ENCODE results near the gene METTL16.
"Not testable (repeated sequence)": the region's sequence is repeated elsewhere in the genome, so short reads cannot be mapped to it uniquely, and the experiment has no call there.

METTL16 gene

GRCh38 chr17:2503627-2504026, 8.1 kb downstream of the METTL16 start:
- DNase-seq (ENCODE audit: low read depth, low spot score) = no peak

DNA sequence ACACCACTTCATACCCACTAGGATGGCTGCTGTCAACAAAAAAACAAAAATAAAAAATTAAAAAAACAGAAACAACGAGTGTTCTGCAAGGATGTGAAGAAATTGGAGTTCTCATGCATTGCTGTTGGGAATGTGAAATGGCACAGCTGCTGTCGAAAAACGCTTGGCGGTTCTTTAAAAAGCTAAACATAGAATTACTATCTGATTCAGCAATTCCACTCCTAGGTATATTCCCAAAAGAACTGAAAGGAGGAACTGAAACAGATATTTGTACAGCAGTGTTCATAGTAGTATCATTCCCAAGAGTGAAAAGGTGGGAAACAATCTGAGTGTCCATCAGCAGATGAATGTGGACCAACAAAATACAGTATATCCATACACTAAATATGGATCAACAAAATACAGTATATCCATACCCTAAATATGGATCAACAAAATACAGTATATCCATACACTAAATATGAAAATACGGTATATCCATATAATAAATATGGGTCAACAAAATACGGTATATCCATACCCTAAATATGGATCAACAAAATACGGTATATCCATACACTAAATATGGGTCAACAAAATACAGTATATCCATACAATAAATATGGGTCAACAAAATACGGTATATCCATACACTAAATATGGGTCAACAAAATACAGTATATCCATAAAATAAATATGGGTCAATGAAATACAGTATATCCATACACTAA, 8.7 kb downstream of the METTL16 start:
- no peak for DNase-seq (ENCODE audit: low read depth, low spot score)

DNA sequence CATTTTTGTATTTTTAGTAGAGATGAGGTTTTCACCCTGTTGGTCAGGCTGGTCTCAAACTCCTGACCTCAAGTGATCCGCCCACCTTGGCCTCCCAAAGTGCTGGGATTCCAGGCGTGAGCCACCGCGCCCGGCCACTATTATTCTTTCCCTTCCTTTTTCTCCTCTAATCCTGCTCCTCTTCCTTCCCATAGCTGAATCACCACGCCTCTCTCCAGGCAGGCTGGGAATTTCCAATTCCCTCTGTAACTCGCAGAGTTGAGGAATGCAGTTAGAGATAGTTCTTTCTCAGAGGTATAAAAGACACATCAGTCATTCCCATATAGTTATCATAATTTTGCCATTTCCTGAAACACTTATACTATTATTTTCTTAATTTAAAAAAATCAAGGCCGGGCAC, 11.2 kb downstream of the METTL16 start:
- DNase-seq (ENCODE audit: low read depth, low spot score) = no peak

DNA sequence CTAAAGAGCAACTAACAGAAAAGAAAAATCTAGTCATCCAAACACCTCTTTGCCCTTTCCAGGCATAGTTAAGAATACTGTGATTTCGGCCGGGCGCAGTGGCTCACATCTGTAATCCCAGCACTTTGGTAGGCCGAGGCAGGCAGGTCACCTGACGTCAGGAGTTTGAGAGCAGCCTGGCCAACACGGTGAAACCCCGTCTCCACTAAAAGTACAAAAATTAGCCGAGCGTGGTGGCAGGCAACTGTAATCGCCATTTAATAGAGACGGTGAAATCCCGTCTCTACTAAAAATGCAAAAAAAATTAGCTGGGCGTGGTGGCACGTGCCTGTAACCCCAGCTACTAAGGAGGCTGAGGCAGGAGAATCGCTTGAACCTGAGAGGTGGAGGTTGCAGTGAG, 22.4 kb downstream of the METTL16 start:
- DNase-seq (ENCODE audit: low read depth, low spot score) = not testable (repeated sequence)

- DNase-seq (ENCODE audit: low read depth, low spot score) = no peak
Measured at GRCh38 chr17:2487306-2487705, 24.4 kb downstream of the METTL16 start.

DNA sequence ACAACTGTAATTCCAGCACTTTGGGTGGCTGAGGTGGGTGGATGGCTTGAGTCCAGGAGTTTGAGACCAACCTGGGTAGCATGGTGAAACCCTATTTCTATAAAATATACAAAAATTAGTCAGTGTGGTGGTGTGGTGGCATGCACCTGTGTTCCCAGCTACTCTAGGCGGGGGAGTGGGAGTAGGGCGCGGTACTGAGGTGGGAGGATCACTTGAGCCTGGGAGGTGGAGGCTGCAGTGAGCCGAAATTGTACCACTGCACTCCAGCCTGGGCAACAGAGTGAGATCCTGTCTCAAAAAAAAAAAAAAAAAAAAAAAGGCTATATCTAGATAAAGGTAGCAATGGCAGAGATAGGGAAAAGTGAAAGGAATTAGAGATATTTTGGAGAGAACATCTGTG, 25.0 kb downstream of the METTL16 start:
- not testable (repeated sequence) for DNase-seq (ENCODE audit: low read depth, low spot score)

DNA sequence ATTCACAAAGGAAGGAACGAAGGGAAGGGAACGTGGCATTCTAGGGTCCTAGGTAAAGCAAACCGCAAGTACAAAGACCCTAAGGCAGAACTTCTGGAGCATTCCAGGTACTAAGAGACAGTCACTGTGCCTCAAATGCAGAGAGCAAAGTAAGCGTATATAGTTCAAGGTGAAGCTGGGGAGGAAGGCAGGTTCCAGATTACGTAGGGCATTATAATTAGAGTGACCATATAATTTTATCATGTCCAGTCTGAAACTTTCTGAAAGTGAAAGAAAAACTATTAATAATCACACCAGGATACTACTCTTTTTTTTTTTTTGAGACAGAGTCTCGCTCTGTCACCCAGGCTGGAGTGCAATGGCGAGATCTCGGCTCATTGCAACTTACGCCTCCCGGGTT, 25.7 kb downstream of the METTL16 start:
- DNase-seq (ENCODE audit: low read depth, low spot score) = no peak

- DNase-seq (ENCODE audit: low read depth, low spot score) = no peak
Measured at GRCh38 chr17:2485543-2485942, 26.1 kb downstream of the METTL16 start.

DNA sequence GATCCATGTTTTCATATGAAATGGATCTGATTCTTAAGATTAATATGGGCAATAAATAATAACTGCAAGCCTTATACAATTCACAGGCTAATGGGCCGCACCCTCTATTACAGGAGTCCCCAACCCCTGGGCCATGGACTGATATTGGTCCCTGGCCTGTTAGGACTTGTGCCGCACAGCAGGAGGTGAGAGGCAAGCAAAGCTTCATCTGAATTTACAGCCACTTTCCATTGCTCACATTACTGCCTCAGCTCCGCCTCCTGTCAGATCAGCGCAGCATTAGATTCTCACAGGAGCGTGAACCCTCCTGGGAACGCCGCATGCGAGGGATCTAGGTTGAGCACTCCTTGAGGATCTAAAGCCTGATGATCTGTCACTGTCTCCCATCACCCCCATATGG, 26.8 kb downstream of the METTL16 start:
- no peak for DNase-seq (ENCODE audit: low read depth, low spot score)

- no peak for DNase-seq (ENCODE audit: low read depth, low spot score)
Measured at GRCh38 chr17:2483084-2483483, 28.6 kb downstream of the METTL16 start.

GRCh38 chr17:2482218-2482617, 29.5 kb downstream of the METTL16 start:
- no peak for DNase-seq (ENCODE audit: low read depth, low spot score)

DNA sequence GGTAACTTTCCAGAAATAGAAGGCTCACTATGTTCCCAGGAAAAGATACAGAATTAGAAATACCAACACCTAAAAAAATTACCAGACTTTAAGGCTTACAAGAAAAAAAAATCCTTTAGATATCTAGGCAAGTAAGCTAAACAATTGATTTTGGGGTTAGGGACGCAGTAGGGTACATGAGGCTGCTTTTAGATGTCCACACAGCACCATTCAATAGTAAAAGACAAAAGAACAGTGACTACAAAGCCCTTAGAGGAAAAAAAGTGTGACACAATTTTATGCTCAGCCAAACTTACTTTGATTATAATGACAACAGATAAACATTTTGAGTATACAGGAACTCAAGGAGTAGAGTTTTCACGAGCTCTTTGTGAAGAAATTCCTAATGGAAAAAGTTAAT, 29.9 kb downstream of the METTL16 start:
- DNase-seq (ENCODE audit: low read depth, low spot score) = no peak

DNA sequence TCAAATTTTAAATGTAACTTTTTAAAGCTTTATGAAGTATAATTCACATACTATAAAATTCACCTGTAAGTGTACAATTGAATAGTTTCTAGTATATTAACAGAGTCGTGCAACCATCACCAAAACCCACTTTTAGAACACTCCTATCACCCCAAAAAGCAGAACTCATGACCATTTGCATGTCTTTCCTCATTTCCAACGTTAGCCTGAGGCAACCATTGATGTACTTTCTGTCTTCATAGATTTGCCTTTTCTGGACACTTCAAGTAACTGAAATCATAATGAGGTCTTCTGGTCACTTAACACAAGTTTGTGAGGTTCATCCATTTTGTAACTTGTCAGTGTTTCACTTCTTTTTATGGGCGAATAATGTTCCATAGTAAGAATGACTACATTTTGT, 33.2 kb downstream of the METTL16 start:
- DNase-seq (ENCODE audit: low read depth, low spot score) = no peak

DNA sequence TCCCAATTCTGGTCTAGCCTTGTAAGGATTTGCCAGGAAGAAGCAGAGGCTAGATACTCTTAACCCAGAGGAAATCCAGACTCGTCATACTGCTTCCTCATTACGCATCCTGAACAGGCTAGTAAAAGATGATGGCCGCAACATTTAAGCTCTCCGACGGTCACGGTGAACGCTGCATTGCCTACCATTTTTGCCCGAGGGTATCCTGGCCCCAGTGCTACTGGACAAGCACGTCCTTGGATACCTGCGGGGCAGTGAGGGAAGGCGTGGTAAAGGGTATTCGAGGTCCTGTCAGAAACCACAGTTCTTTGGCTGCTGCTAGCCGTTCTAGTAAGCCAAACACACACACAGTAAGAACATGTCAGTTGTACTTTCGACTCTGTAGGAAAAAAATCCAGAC, 36.6 kb downstream of the METTL16 start:
- DNase-seq (ENCODE audit: low read depth, low spot score) = no peak

DNA sequence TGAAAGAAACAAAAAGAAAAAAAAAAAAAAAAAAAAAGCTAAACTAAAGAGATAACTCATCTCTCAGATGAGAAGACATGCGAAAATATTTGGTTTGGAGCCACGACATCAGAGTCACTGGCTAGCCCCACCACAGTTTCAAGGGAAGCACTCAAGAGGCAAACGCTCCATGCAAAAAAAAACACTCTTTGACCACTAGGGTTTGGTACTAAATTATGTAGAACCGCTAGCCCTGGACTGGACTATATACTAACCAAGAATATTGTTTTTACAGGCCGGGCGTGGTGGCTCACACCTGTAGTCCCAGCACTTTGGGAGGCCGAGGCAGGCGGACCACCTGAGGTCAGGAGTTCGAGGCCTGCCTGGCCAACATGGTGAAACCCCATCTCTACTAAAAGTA, 37.3 kb downstream of the METTL16 start:
- DNase-seq (ENCODE audit: low read depth, low spot score) = no peak

DNA sequence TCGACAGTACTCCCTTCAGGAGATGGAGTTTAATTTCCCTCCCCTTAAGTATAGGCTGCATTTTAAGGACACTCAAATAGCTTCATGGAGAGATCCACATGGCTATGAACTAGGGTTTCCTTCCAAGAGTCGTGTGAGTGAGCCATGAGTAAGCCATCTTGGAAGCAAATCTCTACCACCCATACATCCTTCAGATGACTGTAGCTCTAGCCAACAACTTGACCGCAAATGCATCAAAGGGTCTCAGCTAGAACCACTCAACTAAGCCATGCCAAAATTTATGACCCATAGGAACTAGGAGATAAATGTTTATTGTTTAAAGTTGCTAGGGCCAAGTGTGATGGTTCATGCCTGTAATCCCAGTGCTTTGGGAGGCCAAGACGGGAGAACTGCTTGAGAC, 43.4 kb downstream of the METTL16 start:
- DNase-seq (ENCODE audit: low read depth, low spot score) = no peak

DNA sequence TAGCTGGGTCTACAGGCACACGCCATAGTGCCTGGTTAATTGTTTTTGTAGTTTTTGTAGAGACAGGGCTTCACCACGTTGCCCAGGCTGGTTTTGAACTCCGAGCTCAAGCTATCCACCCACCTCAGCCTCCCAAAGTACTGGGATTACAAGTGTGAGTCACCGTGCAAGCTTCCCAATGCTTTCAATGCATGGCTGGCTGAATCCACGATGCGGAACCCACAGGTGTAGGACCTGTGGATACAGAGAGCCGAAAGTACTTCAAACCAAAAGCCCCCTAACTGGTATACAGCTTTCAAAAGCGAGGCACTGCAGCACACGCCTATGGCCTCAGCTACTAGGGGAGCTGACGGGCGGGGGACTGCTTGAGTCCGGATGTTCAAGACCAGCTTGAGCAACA, 44.8 kb downstream of the METTL16 start:
- no peak for DNase-seq (ENCODE audit: low read depth, low spot score)

- no peak for DNase-seq (ENCODE audit: low read depth, low spot score)
Measured at GRCh38 chr17:2462481-2462880, 49.2 kb downstream of the METTL16 start.

DNA sequence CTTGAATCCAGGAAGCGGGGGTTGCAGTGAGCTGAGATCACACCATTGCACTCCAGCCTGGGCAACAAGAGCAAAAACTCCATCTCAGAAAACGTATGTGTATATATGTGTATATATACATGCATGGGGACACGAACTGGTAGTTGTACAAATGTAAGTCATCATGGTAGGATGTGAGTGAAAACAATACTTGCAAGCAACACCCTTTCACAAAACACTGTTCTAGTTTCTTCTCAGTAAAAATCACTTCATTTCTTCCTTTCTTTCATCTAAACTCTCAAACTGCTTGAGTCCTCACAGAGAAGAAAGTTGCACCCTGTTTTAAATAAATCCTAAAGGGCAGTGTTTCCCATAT, 51.8 kb downstream of the METTL16 start:
- DNase-seq (ENCODE audit: low read depth, low spot score) = no peak

GRCh38 chr17:2457913-2458312, 53.8 kb downstream of the METTL16 start:
- DNase-seq (ENCODE audit: low read depth, low spot score) = no peak

- DNase-seq (ENCODE audit: low read depth, low spot score) = no peak
Measured at GRCh38 chr17:2456475-2456874, 55.2 kb downstream of the METTL16 start.

- no peak for DNase-seq (ENCODE audit: low read depth, low spot score)
Measured at GRCh38 chr17:2455956-2456355, 55.7 kb downstream of the METTL16 start.

GRCh38 chr17:2453866-2454265, 57.8 kb downstream of the METTL16 start:
- DNase-seq (ENCODE audit: low read depth, low spot score) = no peak

GRCh38 chr17:2453325-2453724, 58.4 kb downstream of the METTL16 start:
- DNase-seq (ENCODE audit: low read depth, low spot score) = no peak

All from brain pericyte (primary cell).